Stimulated activated CD4-positive, alpha-beta T cell treated with anti-CD3 and anti-CD28 coated beads, TNF-alpha, amount 100 ng/mL, for 1 hour (primary cell): ENCODE data around the gene INTU.
"Not testable (repeated sequence)": the region's sequence is repeated elsewhere in the genome, so short reads cannot be mapped to it uniquely, and the experiment has no call there.

Experiments used
- DNase-seq, 3 donors: peaks; one replicate each; pipeline ENCODE4 v3.0.0-alpha.2; 2020; ENCODE audit warnings: low read depth in 3 of 3, low spot score in 1 of 3

The INTU gene

GRCh38 chr4:127632420-127633403 is at the start of gene INTU:
INTU (plus strand) TSS chr4:127632957; CDS start chr4:127633035, 78 bp downstream.
- no peak for DNase-seq

- DNase-seq: not testable (repeated sequence)
Observed at GRCh38 chr4:127586496-127586895, 46.3 kb upstream of the INTU start.

- DNase-seq: no peak
Observed at GRCh38 chr4:127586922-127587571, 45.7 kb upstream of the INTU start.

GRCh38 chr4:127589153-127589552 is 43.6 kb upstream of the INTU start:
- DNase-seq: not testable (repeated sequence)

- no peak for DNase-seq
Observed at GRCh38 chr4:127598656-127599055, 34.1 kb upstream of the INTU start.

GRCh38 chr4:127601029-127601428 is 31.7 kb upstream of the INTU start:
- no peak for DNase-seq

GRCh38 chr4:127604949-127605709 is 27.6 kb upstream of the INTU start:
- no peak for DNase-seq

GRCh38 chr4:127606823-127607222 is 25.9 kb upstream of the INTU start:
- DNase-seq: no peak

- DNase-seq: no peak
Observed at GRCh38 chr4:127609484-127609883, 23.3 kb upstream of the INTU start.

GRCh38 chr4:127610488-127610887 is 22.3 kb upstream of the INTU start:
- DNase-seq: no peak

- DNase-seq: no peak
Observed at GRCh38 chr4:127616898-127617297, 15.9 kb upstream of the INTU start.

GRCh38 chr4:127618427-127618826 is 14.3 kb upstream of the INTU start:
- no peak for DNase-seq

GRCh38 chr4:127622621-127622920 is 10.2 kb upstream of the INTU start:
- no peak for DNase-seq

GRCh38 chr4:127622921-127623796 is 9.6 kb upstream of the INTU start:
- DNase-seq: no peak

GRCh38 chr4:127623797-127624083 is 9.0 kb upstream of the INTU start:
- DNase-seq: no peak

- no peak for DNase-seq
Observed at GRCh38 chr4:127624173-127624572, 8.6 kb upstream of the INTU start.

- DNase-seq: no peak
Observed at GRCh38 chr4:127629371-127629770, 3.4 kb upstream of the INTU start.

- no peak for DNase-seq
Observed at GRCh38 chr4:127630152-127630551, 2.6 kb upstream of the INTU start.

- DNase-seq: no peak
Observed at GRCh38 chr4:127631420-127631819, 1.3 kb upstream of the INTU start.

- no peak for DNase-seq
Observed at GRCh38 chr4:127634181-127634580, 1.4 kb downstream of the INTU start.

- no peak for DNase-seq
Observed at GRCh38 chr4:127641524-127641923, 8.8 kb downstream of the INTU start.
